BLaER1 (cell line): ENCODE measurements around the gene JAK1.

Experiments
- H3K27ac ChIP-seq: shearing (Covaris generic); formaldehyde crosslinking; 2 replicates; pipeline ENCODE4 v1.8.1; 2022
- H3K27me3 ChIP-seq: shearing (Covaris generic); formaldehyde crosslinking; 2 replicates; pipeline ENCODE4 v1.8.1; 2022
- H3K36me3 ChIP-seq: shearing (Covaris generic); formaldehyde crosslinking; 2 replicates; pipeline ENCODE4 v1.8.1; 2022
- H3K4me1 ChIP-seq: shearing (Covaris generic); formaldehyde crosslinking; 2 replicates; pipeline ENCODE4 v1.8.1; 2022
- H3K4me2 ChIP-seq: shearing (Covaris generic); formaldehyde crosslinking; 2 replicates; pipeline ENCODE4 v1.8.1; 2022
- H3K4me3 ChIP-seq: shearing (Covaris generic); formaldehyde crosslinking; 2 replicates; pipeline ENCODE4 v1.8.1; 2022
- H3K9ac ChIP-seq: shearing (Covaris generic); formaldehyde crosslinking; 2 replicates; pipeline ENCODE4 v1.8.1; 2022
- H3K9me3 ChIP-seq: shearing (Covaris generic); formaldehyde crosslinking; 2 replicates; pipeline ENCODE4 v1.8.1; 2022
- H4K20me1 ChIP-seq: shearing (Covaris generic); formaldehyde crosslinking; 2 replicates; pipeline ENCODE4 v1.8.1; 2022
- Cebpa-rat ChIP-seq: shearing (Covaris generic); IDR thresholded peaks from 2 replicates; pipeline ENCODE4 v1.8.1; 2022

The JAK1 gene

DNA sequence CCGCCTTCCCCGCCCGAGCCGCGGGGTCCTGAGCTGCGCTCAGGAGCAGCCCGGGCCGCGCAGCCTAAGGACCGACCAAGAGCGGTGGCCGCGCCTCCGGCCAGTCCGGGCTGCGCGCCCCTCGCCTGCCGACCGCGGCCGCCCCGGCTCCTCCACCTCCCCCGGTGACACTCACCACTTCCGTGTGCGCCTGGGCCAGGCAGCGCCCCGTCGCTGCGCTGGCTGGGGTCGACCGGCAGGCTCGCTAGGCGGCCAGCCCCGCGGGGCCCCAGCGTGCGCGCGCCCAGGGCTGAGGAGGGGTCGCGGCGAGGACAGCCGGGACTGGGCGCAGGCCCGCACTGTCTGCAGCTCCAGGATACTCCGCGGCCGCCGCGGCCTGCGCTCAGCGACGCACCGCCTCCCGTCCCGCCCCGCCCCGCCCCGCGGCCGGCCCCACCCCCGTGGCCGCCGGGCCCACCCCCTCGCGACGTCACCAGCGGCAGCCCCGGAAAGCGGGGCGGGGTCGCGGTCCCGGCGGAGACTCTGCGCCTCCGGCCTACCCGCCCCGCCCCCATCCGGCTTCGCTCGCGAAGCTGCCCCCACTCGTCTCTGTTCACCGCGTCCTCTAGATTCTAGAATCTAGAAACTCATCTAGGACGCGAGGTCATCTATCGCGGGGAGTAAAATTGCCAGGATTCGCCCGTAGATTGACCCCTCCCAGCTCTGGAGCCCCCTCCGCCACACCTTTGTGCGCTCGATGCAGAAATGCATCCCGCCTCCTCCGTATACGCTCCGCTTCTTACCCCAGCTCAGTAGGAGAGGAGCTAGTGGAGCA is at the start of gene JAK1:
Gene JAK1, minus strand, starts transcription at position 392 of the 814 bp plus-strand sequence. CDS start 80,285 bp downstream, outside the sequence.
- Histone ChIP-seq H3K27ac (peak within 1 kb of the TSS; percentile 96), H3K4me3 (peak within 1 kb of the TSS; percentile 98), H3K9ac (peak within 1 kb of the TSS; percentile 95), H3K9me3 (no peaks in the 10 kb centered on the region), H3K4me1 (peaks cover 65% of the 10 kb centered on the region), H3K4me2 (peak within 1 kb of the TSS; percentile 95), H4K20me1 (peaks cover 48% of the 10 kb centered on the region), H3K27me3 (no peaks in the 10 kb centered on the region), H3K36me3 (no peaks in the 10 kb centered on the region)
- TF ChIP-seq Cebpa-rat, result no peak

DNA sequence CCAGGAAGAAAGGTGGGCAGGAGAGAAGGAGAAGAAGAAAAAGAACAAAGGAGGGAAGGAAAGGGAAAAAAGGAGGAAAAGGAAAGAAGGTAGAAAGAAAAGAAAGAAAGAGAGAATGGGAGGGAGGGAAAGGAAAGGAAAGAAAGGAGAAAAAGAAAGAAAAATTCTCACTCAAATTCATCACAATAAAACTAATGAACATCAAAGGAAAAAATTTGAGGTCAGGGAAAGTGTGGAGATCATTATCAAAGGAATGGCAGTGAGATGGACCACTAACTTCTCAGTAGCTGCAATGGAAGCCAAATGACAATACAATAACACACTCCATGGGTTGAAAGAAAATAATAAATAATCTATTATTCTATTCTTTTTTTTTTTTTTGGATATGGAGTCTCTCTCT is 48.0 kb upstream of the JAK1 start:
- H3K27ac ChIP-seq, result no peak overlapping the region
- no peaks in the 10 kb centered on the region for H3K27me3 ChIP-seq
- no peaks in the 10 kb centered on the region for H4K20me1 ChIP-seq
- H3K4me1 ChIP-seq, result peaks cover 10% of the 10 kb centered on the region
- peaks cover 4% of the 10 kb centered on the region; the same call in 1 of the 2 replicates for H3K36me3 ChIP-seq
- H3K9ac ChIP-seq, result no peak overlapping the region
- H3K4me2 ChIP-seq, result no peak overlapping the region
- no peak overlapping the region for H3K4me3 ChIP-seq
- no peak for TF ChIP-seq Cebpa-rat
- peaks cover 11% of the 10 kb centered on the region; the same call in 1 of the 2 replicates for H3K9me3 ChIP-seq

DNA sequence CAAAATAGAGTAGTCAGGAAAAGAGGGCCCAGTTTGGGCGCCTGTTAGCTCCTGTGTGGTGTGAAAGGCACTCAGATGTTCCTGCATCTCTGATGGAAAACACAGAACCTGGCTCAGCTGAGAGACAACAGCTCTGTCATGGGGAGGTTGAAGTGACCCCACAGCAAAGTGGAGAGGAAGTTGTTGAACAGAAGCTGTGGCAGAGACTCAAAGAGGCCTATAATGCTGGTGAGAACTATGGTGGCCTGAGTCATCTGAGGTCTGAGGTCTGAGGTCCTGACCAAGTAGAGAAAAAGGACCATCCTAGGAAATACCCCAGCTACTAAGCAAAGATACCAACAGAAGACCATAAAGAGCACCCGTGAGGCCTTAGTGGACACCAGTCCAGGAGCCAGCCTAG is 45.6 kb upstream of the JAK1 start:
- Histone ChIP-seq H3K9me3 (peaks cover 11% of the 10 kb centered on the region; the same call in 1 of the 2 replicates), H3K4me1 (peaks cover 24% of the 10 kb centered on the region), H3K27ac (no peak overlapping the region)

DNA sequence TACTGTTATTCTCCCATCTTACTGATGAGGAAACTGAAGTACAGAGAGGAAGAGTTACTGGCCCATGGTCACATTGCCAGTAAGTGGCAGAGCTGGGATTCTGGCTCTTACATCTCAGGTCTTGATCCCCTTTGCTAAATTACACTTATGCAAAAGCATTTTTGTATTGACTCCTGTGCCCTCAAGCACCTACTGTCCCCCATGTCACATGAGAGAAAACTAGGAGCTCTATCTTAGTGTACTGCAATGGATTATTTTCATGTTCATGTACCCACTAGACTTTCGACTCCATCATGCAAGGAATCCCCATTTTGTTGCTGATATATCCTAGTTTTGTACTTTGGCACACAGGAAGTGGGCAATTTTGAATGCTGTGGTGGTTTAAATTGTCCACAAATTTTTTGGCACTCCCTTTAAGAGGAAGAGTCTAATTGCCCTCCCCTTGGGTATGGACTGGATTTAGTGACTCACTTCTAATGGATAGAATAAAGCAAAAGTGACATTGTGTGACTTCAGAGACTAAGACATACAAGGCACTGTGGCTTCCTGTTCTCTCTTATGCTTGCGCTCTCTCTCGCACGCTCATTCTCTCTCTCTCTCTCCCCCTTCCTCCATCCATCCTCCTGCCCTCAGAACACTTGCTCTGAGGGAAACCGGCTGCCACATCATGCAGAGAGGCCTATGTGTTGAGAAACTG is 43.5 kb upstream of the JAK1 start:
- peak overlapping the region; percentile 53 for H3K4me2 ChIP-seq
- peaks cover 11% of the 10 kb centered on the region; the same call in 1 of the 2 replicates for H3K9me3 ChIP-seq
- H3K36me3 ChIP-seq, result no peaks in the 10 kb centered on the region
- peaks cover 3% of the 10 kb centered on the region; the same call in 1 of the 2 replicates for H3K27me3 ChIP-seq
- peaks cover 10% of the 10 kb centered on the region; the same call in 1 of the 2 replicates for H4K20me1 ChIP-seq
- H3K27ac ChIP-seq, result no peak overlapping the region
- TF ChIP-seq Cebpa-rat, result no peak
- H3K9ac ChIP-seq, result no peak overlapping the region
- H3K4me1 ChIP-seq, result peaks cover 24% of the 10 kb centered on the region
- H3K4me3 ChIP-seq, result no peak overlapping the region

More for the DNA sequence above, 45.6 kb upstream of the JAK1 start:
- H3K27me3 ChIP-seq, result no peaks in the 10 kb centered on the region
- H3K4me3 ChIP-seq, result no peak overlapping the region
- TF ChIP-seq Cebpa-rat, result no peak
- peaks cover 4% of the 10 kb centered on the region; the same call in 1 of the 2 replicates for H3K36me3 ChIP-seq
- H3K4me2 ChIP-seq, result no peak overlapping the region
- no peak overlapping the region for H3K9ac ChIP-seq
- H4K20me1 ChIP-seq, result no peaks in the 10 kb centered on the region

DNA sequence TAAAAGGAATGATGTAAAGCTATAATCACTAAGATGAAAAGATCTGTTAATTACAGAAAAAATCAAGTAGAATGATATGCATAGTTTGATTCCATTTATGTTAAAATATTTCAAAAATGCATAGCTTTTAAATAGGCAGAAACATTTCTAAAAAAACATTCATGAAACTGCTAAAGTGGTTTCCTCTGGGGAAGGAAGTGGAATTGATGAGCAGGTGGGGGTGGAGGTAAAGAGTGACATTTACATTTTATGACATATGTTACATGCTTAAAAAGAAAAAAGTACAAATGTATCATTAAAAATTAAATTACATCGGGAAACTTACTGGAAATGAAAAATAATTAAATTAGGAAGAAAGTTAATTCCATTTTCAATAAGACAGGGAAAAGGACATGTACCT is 42.8 kb upstream of the JAK1 start:
- no peak overlapping the region for H3K9ac ChIP-seq
- peaks cover 12% of the 10 kb centered on the region; the same call in 1 of the 2 replicates for H3K9me3 ChIP-seq
- no peak overlapping the region for H3K4me3 ChIP-seq
- H3K27me3 ChIP-seq, result peaks cover 9% of the 10 kb centered on the region
- peaks cover 24% of the 10 kb centered on the region for H3K4me1 ChIP-seq
- H3K36me3 ChIP-seq, result no peaks in the 10 kb centered on the region
- TF ChIP-seq Cebpa-rat, result no peak
- peaks cover 17% of the 10 kb centered on the region for H4K20me1 ChIP-seq
- H3K27ac ChIP-seq, result no peak overlapping the region
- peak overlapping the region; percentile 53 for H3K4me2 ChIP-seq

DNA sequence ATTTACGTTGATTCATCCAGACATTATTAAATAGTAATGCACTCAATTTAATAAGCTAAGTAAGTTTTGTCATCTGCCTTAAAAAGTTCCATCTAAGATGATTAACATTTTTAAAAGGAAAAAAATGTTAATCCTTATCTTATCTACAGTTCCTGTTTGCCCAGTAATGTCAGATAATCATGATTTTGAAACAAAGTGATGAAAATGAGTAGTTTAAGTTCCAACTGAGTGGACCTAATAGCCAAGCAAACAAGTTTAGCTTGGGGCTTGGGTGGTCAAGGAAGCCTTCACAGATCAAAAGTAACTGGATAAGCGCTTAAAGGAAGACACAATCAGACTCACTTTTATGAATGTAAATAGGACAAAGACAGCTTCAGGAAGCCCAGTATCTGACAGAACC is 40.5 kb upstream of the JAK1 start:
- Histone ChIP-seq H3K36me3 (no peaks in the 10 kb centered on the region), H4K20me1 (peaks cover 40% of the 10 kb centered on the region), H3K27ac (no peak overlapping the region), H3K4me1 (peaks cover 38% of the 10 kb centered on the region), H3K4me3 (no peak overlapping the region), H3K9me3 (peaks cover 17% of the 10 kb centered on the region), H3K4me2 (no peak overlapping the region), H3K27me3 (peaks cover 33% of the 10 kb centered on the region), H3K9ac (no peak overlapping the region)
- TF ChIP-seq Cebpa-rat, result no peak

DNA sequence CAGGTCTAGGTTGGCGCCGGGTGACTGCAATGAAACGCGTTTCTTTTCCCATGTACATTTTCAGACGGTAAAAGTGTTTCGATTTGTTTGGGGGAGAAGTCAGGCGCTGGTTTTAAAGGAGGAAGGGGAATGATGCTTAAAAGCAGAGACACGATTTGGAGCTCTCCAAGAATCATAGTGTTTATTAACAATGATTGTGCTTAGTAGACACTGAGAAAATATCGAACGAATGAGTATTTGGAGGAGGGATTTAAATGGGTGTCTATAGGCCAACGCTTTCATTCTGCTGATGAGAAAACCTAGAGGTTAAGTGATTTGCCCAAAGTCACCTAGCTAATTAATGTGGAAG is 36.9 kb upstream of the JAK1 start:
- Histone ChIP-seq H3K27ac (no peak overlapping the region), H3K4me3 (peak overlapping the region; percentile 66), H3K9me3 (peaks cover 27% of the 10 kb centered on the region), H3K36me3 (peaks cover 4% of the 10 kb centered on the region; the same call in 1 of the 2 replicates), H3K4me2 (peak overlapping the region; percentile 84), H3K4me1 (peaks cover 29% of the 10 kb centered on the region), H4K20me1 (peaks cover 46% of the 10 kb centered on the region), H3K9ac (no peak overlapping the region), H3K27me3 (peaks cover 42% of the 10 kb centered on the region)
- no peak for TF ChIP-seq Cebpa-rat

DNA sequence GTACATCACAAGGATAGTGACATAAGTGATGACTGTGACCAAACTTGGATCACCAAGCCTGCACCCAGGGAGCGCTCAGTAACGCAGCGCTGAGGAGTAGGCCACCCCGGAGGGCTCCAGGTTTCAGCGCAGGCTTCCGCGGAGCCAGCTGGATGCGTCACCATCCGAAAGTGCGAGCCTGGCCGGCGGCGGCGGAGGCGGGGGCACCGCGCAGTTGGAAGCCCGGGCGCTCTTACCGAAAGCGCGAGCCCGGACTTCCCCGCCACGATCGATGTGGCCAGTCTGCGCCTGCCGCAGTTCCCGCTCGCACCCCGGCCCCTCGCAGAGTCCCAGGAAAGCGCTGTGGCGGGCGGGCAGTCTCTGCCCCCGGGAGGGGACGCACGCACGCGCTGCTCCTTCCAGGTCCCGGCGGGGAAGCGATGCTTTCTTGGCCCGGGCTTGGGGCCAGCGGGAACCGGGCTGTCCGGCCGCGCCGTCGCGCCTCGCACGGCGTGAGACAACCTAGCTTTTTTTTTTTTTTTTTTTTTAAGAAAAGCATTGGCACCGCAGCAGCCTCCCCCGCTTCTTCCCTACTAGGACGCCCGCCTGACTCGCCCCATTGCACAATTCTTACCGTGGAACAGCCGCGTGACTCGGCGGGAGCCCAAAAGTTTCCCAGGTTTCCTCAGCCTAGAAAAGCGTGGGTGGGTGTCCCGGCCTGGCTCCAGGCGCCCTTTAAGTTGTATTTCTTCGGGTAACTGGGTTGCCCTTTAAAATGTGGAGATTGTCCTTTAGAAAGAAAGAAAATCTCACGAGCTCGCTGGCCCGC is 36.4 kb upstream of the JAK1 start:
- H3K9ac ChIP-seq, result no peak overlapping the region

DNA sequence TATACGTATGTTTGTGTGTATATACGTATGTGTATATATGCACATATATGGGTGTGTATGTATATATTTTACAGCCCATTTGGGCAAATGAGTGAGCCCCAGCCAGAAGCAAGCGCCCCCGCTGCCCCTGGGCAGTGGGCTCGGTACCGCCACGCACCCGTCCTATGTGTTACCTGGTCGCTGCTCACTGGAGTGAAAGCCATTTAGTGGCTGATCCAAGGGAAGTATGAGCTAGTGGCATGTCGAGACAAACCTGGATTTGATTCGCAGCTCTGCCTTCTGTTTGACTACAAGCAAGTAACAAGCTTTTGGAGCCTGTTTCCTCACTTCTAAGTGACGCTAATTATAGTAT is 35.8 kb upstream of the JAK1 start:
- H3K4me2 ChIP-seq, result peak overlapping the region; percentile 84
- H3K4me1 ChIP-seq, result peaks cover 25% of the 10 kb centered on the region
- H3K27me3 ChIP-seq, result peaks cover 42% of the 10 kb centered on the region
- no peak for TF ChIP-seq Cebpa-rat
- H4K20me1 ChIP-seq, result peaks cover 46% of the 10 kb centered on the region
- no peak overlapping the region for H3K9ac ChIP-seq
- no peak overlapping the region for H3K27ac ChIP-seq
- H3K36me3 ChIP-seq, result peaks cover 4% of the 10 kb centered on the region; the same call in 1 of the 2 replicates
- peak overlapping the region; percentile 66 for H3K4me3 ChIP-seq
- peaks cover 34% of the 10 kb centered on the region for H3K9me3 ChIP-seq

More for the DNA sequence above, 36.4 kb upstream of the JAK1 start:
- Histone ChIP-seq H3K27me3 (peaks cover 42% of the 10 kb centered on the region), H3K36me3 (peaks cover 4% of the 10 kb centered on the region; the same call in 1 of the 2 replicates), H3K27ac (no peak overlapping the region), H3K9me3 (peaks cover 32% of the 10 kb centered on the region), H3K4me3 (peak overlapping the region; percentile 66), H4K20me1 (peaks cover 46% of the 10 kb centered on the region), H3K4me2 (peak overlapping the region; percentile 84), H3K4me1 (peaks cover 25% of the 10 kb centered on the region)
- peak; percentile 65 for TF ChIP-seq Cebpa-rat
